ENCODE measurements around the gene PCSK7. TPM values are rescaled to one million over a fixed set of nuclear protein-coding genes. Genes with fewer than 3 reads are reported as not detected.

The PCSK7 gene
- total and polyA plus RNA-seq, 9 donors, result 14.5 to 67.7 (median 31.1) TPM

DNA sequence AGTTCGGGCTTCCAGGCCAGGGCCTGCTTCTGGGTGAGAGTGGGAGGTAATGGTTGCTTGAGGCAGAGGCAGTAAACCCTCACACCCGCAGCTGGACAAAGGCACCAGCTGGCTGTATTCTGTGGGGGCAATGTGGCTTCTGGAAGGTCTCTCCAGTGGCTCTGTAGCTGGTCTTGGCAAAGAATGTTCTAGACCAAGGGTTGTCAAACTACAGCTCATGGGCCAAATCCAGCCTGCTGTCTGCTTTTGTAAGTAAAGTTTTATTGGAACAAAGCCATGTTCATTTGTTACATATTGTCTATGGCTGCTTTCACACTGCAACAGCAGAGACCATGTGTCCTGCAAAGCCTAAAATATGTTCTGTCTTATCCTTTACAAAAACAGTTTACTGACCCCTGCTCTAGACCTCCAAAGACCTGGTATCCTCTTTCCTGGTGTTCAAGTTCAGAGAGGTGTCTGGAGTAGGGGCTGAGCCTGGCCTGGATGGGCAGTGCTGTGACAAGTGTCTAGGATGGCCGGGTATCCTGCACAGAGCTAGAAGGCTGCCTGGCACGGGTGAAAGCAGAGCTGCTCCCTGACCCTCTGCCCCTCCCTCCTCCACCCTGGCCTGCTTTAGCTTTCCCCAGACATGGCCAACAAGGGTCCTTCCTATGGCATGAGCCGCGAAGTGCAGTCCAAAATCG is 29.3 kb downstream of the PCSK7 start:
- H3K36me3 ChIP-seq, result no peaks in the 10 kb centered on the region
- WGBS, 3 donors, result 38 to 55% (median 42%) methylated on average over 7 of the region's 7 CpGs
- H3K9me3 ChIP-seq, result no peaks in the 10 kb centered on the region
- no peak for DNase-seq
- intact Hi-C loops (cut with DNase I), result no loop called here
- TF ChIP-seq EP300 (IDR thresholded peaks at IDR 0.05) (no peak), POLR2A (IDR thresholded peaks at IDR 0.05) (no peak)
- TF ChIP-seq, protein P1, sequence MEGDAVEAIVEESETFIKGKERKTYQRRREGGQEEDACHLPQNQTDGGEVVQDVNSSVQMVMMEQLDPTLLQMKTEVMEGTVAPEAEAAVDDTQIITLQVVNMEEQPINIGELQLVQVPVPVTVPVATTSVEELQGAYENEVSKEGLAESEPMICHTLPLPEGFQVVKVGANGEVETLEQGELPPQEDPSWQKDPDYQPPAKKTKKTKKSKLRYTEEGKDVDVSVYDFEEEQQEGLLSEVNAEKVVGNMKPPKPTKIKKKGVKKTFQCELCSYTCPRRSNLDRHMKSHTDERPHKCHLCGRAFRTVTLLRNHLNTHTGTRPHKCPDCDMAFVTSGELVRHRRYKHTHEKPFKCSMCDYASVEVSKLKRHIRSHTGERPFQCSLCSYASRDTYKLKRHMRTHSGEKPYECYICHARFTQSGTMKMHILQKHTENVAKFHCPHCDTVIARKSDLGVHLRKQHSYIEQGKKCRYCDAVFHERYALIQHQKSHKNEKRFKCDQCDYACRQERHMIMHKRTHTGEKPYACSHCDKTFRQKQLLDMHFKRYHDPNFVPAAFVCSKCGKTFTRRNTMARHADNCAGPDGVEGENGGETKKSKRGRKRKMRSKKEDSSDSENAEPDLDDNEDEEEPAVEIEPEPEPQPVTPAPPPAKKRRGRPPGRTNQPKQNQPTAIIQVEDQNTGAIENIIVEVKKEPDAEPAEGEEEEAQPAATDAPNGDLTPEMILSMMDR (IDR thresholded peaks at IDR 0.05), result no peak
- peak overlapping the region; percentile 50 to 86 for H3K27ac ChIP-seq
- peaks cover 48% of the 10 kb centered on the region for H3K4me1 ChIP-seq (ENCODE audit: insufficient read depth)
- H3K4me3 ChIP-seq, result peak overlapping the region; percentile 45
- H3K27me3 ChIP-seq, result no peaks in the 10 kb centered on the region

GRCh38 chr11:117201658-117202305 is 30.1 kb downstream of the PCSK7 start:
- TF ChIP-seq, protein P1 (IDR thresholded peaks at IDR 0.05), result no peak
- TF ChIP-seq POLR2A (IDR thresholded peaks at IDR 0.05), result no peak
- no peak for TF ChIP-seq EP300 (IDR thresholded peaks at IDR 0.05)
- peak overlapping the region; percentile 45 for H3K4me3 ChIP-seq
- peaks cover 50% of the 10 kb centered on the region for H3K4me1 ChIP-seq (ENCODE audit: insufficient read depth)
- 20 to 27% (median 25%) methylated on average over 14 of the region's 14 CpGs for WGBS, 3 donors
- no peaks in the 10 kb centered on the region for H3K27me3 ChIP-seq
- no peaks in the 10 kb centered on the region for H3K9me3 ChIP-seq
- intact Hi-C loops (cut with DNase I), result no loop called here
- H3K36me3 ChIP-seq, result no peaks in the 10 kb centered on the region
- peak overlapping the region; percentile 50 to 86 for H3K27ac ChIP-seq
- no peak for DNase-seq

DNA sequence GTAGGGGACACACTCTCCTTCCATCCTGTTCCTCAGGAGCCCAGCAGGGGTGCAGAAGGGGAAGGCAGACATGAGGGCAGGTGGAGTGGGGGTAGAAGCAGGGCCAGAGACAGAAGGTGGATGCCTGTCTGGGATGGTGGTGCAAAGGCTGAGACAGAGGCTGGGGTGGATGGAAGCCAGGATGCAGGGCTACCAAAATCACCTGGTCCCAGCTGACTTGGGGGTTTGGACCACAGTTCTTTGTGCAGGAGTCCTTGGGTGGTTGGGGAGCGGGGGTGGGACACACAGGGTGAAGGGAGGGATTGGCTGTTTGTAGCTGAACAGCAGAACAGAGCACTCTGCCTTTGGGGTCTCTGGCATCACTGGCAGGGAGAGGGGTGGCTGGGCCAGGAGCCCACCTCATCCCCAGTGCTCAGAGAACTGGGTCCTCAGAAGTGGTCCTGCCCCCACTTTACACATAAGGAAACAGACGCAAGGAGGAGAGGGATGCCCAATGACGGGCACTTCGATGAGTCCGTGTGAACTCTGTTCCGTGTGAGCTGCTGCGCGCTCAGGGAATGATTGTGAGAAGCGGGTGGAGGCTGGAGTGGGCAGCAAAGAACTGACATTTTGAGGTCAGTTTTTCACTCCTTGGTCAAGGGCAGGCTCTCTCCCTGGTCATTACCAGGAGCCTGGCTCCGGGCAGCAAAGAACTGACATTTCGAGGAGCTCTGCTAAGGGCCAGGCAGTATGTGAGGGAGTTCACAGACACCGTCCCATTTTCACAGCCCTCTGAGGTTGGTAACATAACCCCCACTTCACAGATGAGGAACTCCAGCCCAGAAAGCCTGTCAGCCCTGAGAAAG is 30.8 kb downstream of the PCSK7 start:
- 8 to 16% (median 15%) methylated on average over 12 of the region's 12 CpGs for WGBS, 3 donors
- Histone ChIP-seq H3K4me1 (ENCODE audit: insufficient read depth) (peaks cover 48% of the 10 kb centered on the region), H3K4me3 (peak overlapping the region; percentile 45), H3K27ac (peak overlapping the region; percentile 50 to 86), H3K27me3 (no peaks in the 10 kb centered on the region), H3K36me3 (no peaks in the 10 kb centered on the region), H3K9me3 (no peaks in the 10 kb centered on the region)
- intact Hi-C loops (cut with DNase I), result no loop called here
- DNase-seq, result peak in 1 of 5 donors; percentile 20
- TF ChIP-seq POLR2A (IDR thresholded peaks at IDR 0.05) (no peak), EP300 (IDR thresholded peaks at IDR 0.05) (no peak)
- TF ChIP-seq, protein P1 (IDR thresholded peaks at IDR 0.05), result no peak
